ENCODE data around the gene ZNF319. TPM values are rescaled to one million over a fixed set of nuclear protein-coding genes. Genes with fewer than 3 reads are reported as not detected.

ZNF319 gene
- total RNA-seq, result 2.5 and 9.8 TPM in 2 replicates

GRCh38 chr16:57999971-58000705, at the start of gene ZNF319:
Gene ZNF319 (minus strand): TSS chr16:58000672. CDS start chr16:57998265, 2,407 bp downstream.

GRCh38 chr16:58025351-58026138, 25.1 kb upstream of the ZNF319 start, which contains the start of gene MMP15:
Gene MMP15 (plus strand): TSS chr16:58025754. CDS start chr16:58026351, 597 bp downstream.

GRCh38 chr16:58000706-58001676, 519 bp upstream of the ZNF319 start, which contains the start of gene USB1:
Gene USB1 (plus strand): TSS chr16:58001407. CDS start chr16:58001484, 77 bp downstream.

GRCh38 chr16:57970970-57971369, 29.5 kb downstream of the ZNF319 start, which contains the start of gene CNGB1:
Gene CNGB1 (minus strand): TSS chr16:57971128. CDS start chr16:57967286, 3,842 bp downstream.

Other genes with a start within 250 kb of the ZNF319 start
- gene KIFC3, start 198.2 kb downstream of the ZNF319 start, total RNA-seq, result 46.4 and 53.0 TPM in 2 replicates
- 0.05 TPM in 1 of 2 replicates, not detected in the other for gene CNGB1, start 29.5 kb downstream of the ZNF319 start, total RNA-seq
- 28.2 and 35.8 TPM in 2 replicates for gene USB1, start 735 bp upstream of the ZNF319 start, total RNA-seq
- 12.3 and 13.4 TPM in 2 replicates for gene MMP15, start 25.1 kb upstream of the ZNF319 start, total RNA-seq
- 73.0 and 86.1 TPM in 2 replicates for gene CFAP20, start 128.7 kb upstream of the ZNF319 start, total RNA-seq
- gene CSNK2A2, start 197.4 kb upstream of the ZNF319 start, total RNA-seq, result 32.1 and 34.1 TPM in 2 replicates

Data from mammary microvascular endothelial cell (primary cell).